ENCODE results near the gene SPATA17.

SPATA17 gene

DNA sequence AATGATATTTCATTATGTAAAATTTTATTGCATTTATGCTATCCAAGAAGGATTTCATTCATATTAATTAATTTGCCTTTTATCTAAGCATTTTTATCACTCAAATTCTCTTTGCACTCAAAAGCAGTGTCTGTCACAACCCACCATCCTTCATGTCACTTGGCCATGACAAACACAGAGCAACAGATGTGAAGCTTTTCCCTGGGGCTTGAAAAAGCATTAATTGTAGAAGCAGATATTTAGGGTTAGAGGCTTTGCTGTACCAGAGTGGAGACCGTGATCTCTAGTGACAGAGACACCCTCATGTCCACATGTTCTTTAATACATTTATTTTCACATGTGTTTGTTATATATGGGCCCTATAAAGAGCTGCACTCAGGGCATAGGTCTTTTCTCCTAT is 230.5 kb downstream of the SPATA17 start:
- no peak for DNase-seq

DNA sequence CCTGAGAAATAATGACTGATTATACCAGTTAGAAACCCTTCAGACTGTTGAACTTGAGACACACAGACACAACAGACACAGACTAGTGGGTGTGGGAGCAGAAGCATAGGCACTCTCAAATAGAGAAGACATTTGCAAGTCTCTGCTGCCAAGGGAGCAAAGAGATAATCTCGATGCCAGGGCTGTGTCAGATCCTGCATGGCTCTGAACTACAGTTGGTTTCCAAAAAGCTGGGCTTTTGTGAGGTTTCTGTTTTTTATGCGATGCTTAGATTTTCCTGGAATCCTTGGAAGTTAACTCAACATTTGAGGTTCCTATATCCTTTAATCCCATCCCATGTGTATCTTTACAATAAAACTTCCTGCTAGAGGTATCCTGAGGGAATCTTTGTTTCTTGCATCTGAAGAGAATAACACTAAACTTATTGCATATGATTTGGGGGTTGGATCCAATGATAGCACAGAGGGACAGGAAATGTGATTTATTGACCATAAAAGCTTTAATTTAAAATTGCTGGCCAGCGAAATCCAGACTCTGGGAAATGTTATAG is 236.4 kb downstream of the SPATA17 start:
- DNase-seq, result no peak

GRCh38 chr1:217871955-217872354 is 240.8 kb downstream of the SPATA17 start:
- no peak for DNase-seq

DNA sequence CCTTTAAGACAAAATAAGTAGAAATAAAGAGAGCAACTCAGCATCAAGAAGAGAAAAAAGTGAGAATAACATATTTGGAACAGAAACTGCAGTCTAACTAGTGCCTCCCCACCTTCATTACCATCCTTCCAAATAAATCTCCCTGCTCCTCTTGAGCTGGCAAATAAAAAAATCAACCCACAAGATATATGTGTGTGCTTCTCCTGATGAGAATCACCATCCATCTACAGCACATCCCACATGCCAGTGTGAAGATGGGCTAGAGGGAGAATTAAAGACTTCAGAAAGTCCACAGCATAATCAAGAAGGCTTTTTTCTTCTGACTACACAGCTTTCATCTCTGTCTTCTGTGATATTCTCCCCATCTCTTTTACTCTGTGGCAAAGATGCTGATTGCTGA is 244.1 kb downstream of the SPATA17 start:
- no peak for DNase-seq

DNA sequence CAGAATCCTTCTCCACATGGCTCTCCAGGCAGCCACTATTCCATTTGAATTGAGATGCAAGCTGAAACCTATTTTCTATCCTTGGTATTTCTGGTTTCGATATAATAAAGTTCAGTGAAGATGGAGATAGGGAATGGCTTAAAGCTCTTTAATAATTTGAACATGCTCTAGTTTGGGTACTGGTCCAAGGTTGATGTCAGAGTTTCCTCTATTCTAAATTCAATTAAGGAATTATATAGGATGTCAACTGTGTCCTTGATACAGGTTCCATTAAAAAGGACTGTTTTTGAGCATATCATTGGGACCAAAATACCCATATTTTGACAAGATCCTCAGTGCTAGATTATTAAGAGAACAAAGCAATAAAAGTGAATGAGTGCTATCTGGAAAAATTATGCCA is 245.3 kb downstream of the SPATA17 start:
- no peak for DNase-seq

GRCh38 chr1:217876896-217877295 is 245.8 kb downstream of the SPATA17 start:
- no peak for DNase-seq

DNA sequence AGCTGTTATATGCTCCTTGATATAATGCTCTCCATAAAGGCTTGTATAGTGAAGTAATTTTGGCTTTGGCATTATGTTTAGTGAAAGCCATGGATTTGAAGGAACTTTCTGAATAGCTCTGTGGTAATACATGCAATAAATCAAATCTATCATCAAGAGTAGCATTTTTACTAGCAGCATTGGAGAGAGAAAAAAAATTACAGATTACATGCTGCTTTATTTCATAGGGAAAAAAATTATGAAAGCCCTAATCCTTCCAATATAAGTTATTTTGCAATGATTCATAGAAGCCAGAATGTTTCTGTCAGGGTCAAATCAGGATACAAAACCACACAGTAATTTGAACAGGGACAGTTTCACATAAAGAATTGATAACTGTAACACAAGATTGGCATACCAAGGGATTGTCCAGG is 250.0 kb downstream of the SPATA17 start:
- DNase-seq, result no peak

DNA sequence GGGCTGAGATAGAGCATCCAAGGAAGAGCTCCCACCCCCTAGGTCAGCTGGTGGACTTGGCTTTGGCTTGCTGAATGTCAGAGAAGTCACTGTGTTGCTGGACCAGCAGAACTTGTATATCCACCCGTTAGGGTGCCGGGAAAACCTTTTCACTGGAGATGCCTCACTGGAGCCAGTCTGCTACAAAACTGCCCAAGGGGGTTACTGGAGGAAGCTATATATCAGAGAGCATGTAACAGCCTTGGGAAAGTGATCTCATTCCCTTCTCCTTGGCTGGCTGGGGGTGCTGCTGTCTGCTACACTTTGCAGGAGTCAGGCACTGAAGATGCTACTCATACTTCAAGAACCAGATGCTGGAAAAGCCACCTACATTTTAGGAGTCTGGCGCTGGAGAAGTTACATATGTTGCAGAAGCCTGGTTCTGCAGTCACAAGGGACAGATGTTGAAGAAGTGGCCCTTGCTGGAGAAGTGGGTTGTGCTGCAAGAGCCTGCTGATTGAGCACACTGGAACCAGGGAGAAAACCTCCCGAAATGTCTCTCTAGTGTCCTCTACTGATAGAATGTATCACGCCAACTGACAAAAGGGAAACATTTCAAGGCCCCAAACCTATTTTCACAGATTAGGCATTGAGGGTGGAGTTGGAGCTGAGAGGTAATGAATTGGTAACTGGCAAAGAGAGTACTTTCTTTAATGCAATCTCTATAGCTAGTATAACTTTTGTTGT is 250.6 kb downstream of the SPATA17 start:
- DNase-seq, result no peak

DNA sequence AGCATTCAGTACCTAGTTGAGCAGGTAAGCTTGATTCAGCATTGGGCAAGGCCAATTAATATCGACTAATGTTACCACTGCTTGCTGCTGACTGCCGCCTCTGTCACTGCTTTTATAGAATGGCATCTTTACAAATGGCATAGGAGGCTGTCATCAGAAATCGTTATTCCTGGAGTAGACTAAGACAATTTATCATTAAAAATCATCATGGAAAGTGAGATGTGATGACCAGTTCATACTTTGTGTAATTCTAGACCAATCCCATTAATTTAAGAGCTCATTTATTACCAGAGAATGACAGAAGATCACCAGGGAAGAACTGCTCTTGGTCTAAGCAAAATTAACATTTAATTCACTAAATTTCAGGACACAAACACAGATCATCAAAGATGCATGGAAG is 254.0 kb downstream of the SPATA17 start:
- no peak for DNase-seq

- no peak for DNase-seq
Observed at GRCh38 chr1:217888328-217888727, 257.2 kb downstream of the SPATA17 start.

- no peak for DNase-seq
Observed at GRCh38 chr1:217889401-217889800, 258.3 kb downstream of the SPATA17 start.

DNA sequence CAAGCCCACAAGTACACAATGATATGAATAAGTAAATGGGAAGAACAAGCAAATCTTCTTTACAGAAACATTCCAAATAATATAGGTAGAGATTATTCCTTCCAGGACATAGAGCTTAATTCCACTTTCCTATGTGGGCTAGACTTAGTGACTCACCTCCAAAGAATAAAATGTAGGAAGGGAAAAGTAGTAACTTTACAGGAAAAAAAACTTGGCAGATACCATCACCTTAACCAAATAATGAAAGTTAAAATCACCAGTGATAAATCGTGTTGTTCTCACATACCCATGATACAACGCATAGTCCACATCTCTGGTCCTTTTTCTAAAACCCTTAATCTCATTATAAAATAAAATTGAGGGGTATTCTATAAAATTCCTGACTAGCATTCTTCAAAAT is 260.8 kb downstream of the SPATA17 start:
- DNase-seq, result no peak

DNA sequence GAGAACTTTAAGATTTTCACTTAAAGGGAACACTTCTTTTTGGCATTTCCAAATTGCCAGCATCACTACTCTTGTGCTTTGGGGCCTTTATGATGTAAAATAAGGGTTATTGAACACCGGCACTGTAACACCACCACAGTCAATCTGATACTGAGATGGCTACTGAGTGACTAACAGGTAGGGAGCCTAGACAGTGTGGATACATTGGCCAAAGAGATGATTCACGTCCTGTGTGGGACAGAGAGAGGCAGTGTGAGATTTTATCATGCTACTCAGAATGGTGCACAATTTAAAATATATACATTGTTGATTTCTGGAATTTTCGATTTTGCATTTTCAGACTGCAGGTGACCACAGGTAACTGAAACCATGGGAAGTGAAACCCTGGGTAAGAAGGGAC is 261.6 kb downstream of the SPATA17 start:
- DNase-seq, result no peak

DNA sequence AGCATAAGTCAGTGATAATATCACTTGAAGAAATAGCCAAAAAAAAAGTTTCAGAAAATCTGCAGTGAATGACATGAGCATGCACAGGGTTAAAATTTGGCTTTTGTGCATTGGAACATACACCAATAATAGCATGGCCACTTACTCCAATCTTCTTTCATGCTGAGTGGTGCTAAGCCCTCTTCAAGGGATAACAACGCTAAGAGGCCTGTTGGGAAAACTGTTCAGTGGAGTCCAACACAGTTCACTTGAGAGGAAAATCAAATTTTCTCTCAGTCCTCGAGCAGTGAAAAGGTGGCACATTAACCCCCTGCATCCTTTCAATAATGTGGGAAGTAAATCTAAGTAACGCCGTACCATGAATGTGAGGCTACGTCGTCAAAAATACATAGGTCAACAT is 264.7 kb downstream of the SPATA17 start:
- DNase-seq, result no peak

GRCh38 chr1:217896490-217896889 is 265.3 kb downstream of the SPATA17 start:
- DNase-seq, result no peak

- no peak for DNase-seq
Observed at GRCh38 chr1:217897100-217897499, 266.0 kb downstream of the SPATA17 start.

- DNase-seq, result no peak
Observed at GRCh38 chr1:217899614-217900013, 268.5 kb downstream of the SPATA17 start.

GRCh38 chr1:217907504-217907903 is 276.4 kb downstream of the SPATA17 start:
- no peak for DNase-seq

DNA sequence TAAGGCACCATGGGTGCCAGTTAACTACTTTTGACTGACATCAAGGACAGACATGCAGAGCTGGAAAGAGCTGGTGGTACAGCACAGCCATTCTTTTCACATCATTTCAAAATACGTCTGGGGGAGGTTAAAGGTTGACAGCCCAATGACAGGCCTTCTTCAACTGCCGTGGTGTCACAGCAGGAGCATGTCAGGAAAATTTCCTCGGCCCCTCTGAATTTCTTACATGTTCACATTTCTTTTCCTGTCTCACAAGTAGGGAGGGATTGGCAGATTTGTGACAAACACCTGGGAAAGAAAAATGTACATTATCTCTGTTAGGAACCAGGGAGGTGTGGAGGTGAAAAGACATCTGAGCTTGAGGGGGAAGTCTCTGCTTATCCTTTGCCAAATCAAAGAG is 279.1 kb downstream of the SPATA17 start:
- no peak for DNase-seq

GRCh38 chr1:217910791-217911320 is 279.7 kb downstream of the SPATA17 start:
- DNase-seq, result no peak

DNA sequence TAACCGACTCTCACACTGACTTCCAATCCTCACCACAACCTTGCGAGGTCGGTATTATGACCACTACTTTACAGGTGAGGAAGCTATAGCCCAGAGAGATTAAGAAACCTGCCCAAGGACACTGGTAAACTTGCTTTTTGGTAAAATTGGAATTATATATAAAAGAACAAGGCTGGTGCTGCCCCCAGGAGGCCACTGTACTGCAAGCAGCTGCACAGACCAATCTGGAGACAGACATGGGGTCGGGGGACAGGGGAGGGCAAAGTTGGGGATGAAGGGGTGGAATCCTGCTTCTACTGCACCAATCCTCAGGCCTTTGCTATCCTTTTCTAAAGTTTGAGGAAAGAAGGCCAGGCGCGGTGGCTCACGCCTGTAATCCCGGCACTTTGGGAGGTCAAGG is 280.8 kb downstream of the SPATA17 start:
- DNase-seq, result no peak

GRCh38 chr1:217917281-217917887 is 286.2 kb downstream of the SPATA17 start:
- DNase-seq, result no peak

DNA sequence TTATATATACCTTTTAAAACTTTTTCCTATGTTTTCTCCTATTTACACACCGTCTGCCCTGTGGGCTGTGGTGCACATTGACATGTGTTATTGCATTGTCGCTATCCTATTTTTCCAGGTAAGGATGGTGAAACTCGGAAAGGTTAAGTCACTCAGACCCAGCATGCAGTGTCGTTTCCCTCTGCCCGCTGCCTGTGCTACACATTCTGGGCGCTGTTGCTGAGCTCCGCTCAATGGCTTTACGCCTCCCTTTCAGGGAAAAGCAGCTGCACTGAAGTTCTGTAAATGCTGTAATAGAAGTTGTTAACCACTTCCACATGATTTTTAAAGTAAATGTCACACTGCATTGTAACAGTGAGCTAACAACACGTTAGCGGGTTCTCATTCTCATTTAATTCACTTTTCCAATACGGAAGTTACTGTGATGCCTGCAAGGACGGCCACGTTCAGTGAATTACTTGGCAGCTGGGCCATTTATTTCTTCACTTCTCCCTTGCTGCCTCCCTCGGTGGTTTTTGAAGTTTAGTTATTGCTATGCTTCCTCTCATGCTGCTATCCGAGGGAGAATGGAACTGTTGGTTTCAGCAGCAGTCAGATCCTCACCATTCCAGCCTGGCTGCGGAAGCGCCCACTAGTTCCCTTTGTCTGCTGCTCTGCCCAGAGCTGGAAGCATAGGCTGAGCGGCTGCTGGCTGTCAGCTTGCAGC is 288.7 kb downstream of the SPATA17 start:
- DNase-seq, result no peak

Data from midbrain (tissue), 1 donor.